A549 (cell line): ENCODE data around the gene MOB2. TPM values are rescaled to one million over a fixed set of nuclear protein-coding genes. Genes with fewer than 3 reads are reported as not detected.

Experiments
- ATAC-seq, 2 experiments: fragments of 200-7000 bp in 1 of 2; fragments of >200 bp in 1 of 2; cut with Nextera tagmentation in 1 of 2; cut with Tn5 transposase in 1 of 2; 3 replicates each; pipeline versions ENCODE4 v1.8.0 to v1.9.1; 2018 to 2020; ENCODE audit warnings: mild to moderate bottlenecking in 1 of 2, moderate library complexity in 1 of 2
- CTCF ChIA-PET: fragments of 300-600 bp; sonication (Branson Sonifier 250); formaldehyde crosslinking; extraction: SDS; loops from one replicate; lab custom pipeline; 2021; ENCODE audit warnings: antibody characterized with exemption, inconsistent platforms; lab: Yijun Ruan, JAX
- POLR2A ChIA-PET: fragments of 350-600 bp; formaldehyde crosslinking; extraction: SDS; loops from one replicate; lab custom pipeline; 2021; ENCODE audit warnings: antibody characterized with exemption, inconsistent platforms; lab: Yijun Ruan, JAX
- DNase-seq, 2 experiments: peaks; one replicate each; pipeline versions ENCODE4 v3.0.0 to v3.0.0-alpha.2; 2011 to 2016; ENCODE audit warnings: low read depth in 1 of 2, low spot score in 1 of 2
- FAIRE-seq: peaks from 2 replicates; lab custom pipeline; 2011; peaks lifted over from hg19 to GRCh38; lab: Jason Lieb, UNC
- H3K27ac ChIP-seq, 2 experiments: fragments of >200 bp; sonication (Bioruptor Twin); formaldehyde crosslinking; 3 replicates each; pipeline ENCODE4 v1.5.1; 2016 to 2017
- H3K4me1 ChIP-seq: fragments of >200 bp; sonication (Bioruptor Twin); formaldehyde crosslinking; 3 replicates; pipeline ENCODE4 v1.6.1; 2016
- H3K4me2 ChIP-seq: fragments of >200 bp; sonication (Bioruptor Twin); formaldehyde crosslinking; 3 replicates; pipeline ENCODE4 v1.6.1; 2016
- H3K4me3 ChIP-seq: fragments of >200 bp; sonication (Bioruptor Twin); formaldehyde crosslinking; 3 replicates; pipeline ENCODE4 v1.5.1; 2016
- H3K9me3 ChIP-seq: fragments of >200 bp; sonication (Bioruptor Twin); formaldehyde crosslinking; 3 replicates; pipeline ENCODE4 v1.6.1; 2016
- CBX2 ChIP-seq: fragments of 200-600 bp; sonication (generic); IDR thresholded peaks from 2 replicates; pipeline ENCODE4 v1.6.1; 2016; ENCODE audit warnings: low read depth, mild to moderate bottlenecking, borderline replicate concordance
- CBX8 ChIP-seq: fragments of 200-600 bp; sonication (generic); IDR thresholded peaks from 2 replicates; pipeline ENCODE4 v1.6.1; 2016
- CHD2 ChIP-seq: fragments of 150-350 bp; IDR thresholded peaks from 2 replicates; pipeline ENCODE4 v1.6.1; 2014; ENCODE audit warnings: low read length; ENCODE audit not compliant: partially characterized antibody
- EHMT2 ChIP-seq: fragments of 200-600 bp; sonication (generic); IDR thresholded peaks from 2 replicates; pipeline ENCODE4 v1.6.1; 2016; ENCODE audit warnings: antibody characterized with exemption, low read depth, mild to moderate bottlenecking, moderate library complexity
- EP300 ChIP-seq, 2 experiments: fragments of >200 bp; sonication (Bioruptor Twin); formaldehyde crosslinking; IDR thresholded peaks; 2 replicates in 1 of 2; 3 replicates in 1 of 2; pipeline ENCODE4 v1.6.1; 2016 to 2017
- FOXS1 ChIP-seq: fragments of 250-450 bp; sonication (Bioruptor Pico); IDR thresholded peaks from 2 replicates; pipeline ENCODE4 v1.5.0; 2020; ENCODE audit warnings: mild to moderate bottlenecking, moderate library complexity
- HDAC2 ChIP-seq: fragments of 200-600 bp; sonication (generic); IDR thresholded peaks from 2 replicates; pipeline ENCODE4 v1.6.1; 2016
- HOXA7 ChIP-seq: fragments of 250-450 bp; sonication (Bioruptor Pico); IDR thresholded peaks from 2 replicates; pipeline ENCODE4 v1.5.0; 2020; ENCODE audit warnings: mild to moderate bottlenecking, moderate library complexity
- HOXB5 ChIP-seq: fragments of 250-450 bp; sonication (Bioruptor Pico); IDR thresholded peaks from 2 replicates; pipeline ENCODE4 v1.5.0; 2020; ENCODE audit warnings: mild to moderate bottlenecking, moderate library complexity
- KDM1A ChIP-seq: fragments of 200-600 bp; sonication (generic); IDR thresholded peaks from 2 replicates; pipeline ENCODE4 v1.6.1; 2016; ENCODE audit warnings: low read depth, mild to moderate bottlenecking
- MAZ ChIP-seq: fragments of 150-350 bp; IDR thresholded peaks from 2 replicates; pipeline ENCODE4 v1.6.1; 2014; ENCODE audit warnings: antibody characterized with exemption, low read depth, low read length, borderline replicate concordance
- POLR2A ChIP-seq: IDR thresholded peaks from 2 replicates; pipeline ENCODE4 v1.6.1; 2012; ENCODE audit warnings: mild to moderate bottlenecking, low read length
- POLR2AphosphoS2 ChIP-seq: conservative IDR thresholded peaks from 2 replicates; pipeline ENCODE4 v1.6.1; 2012; ENCODE audit warnings: low read length, improper control_type of control experiment, inconsistent platforms
- RAD21 ChIP-seq, 2 experiments: fragments of >200 bp in 1 of 2; sonication (Bioruptor Twin) in 1 of 2; formaldehyde crosslinking in 1 of 2; IDR thresholded peaks in 1 of 2; conservative IDR thresholded peaks in 1 of 2; 2 replicates in 1 of 2; 3 replicates in 1 of 2; pipeline ENCODE4 v1.6.1; 2012 to 2018; ENCODE audit warnings: inconsistent platforms in 1 of 2
- RARB ChIP-seq: fragments of 250-450 bp; sonication (Bioruptor Pico); IDR thresholded peaks from 2 replicates; pipeline ENCODE4 v1.8.0; 2021; ENCODE audit warnings: mild to moderate bottlenecking, moderate library complexity
- RCOR1 ChIP-seq: fragments of 150-350 bp; IDR thresholded peaks from 2 replicates; pipeline ENCODE4 v1.6.1; 2014; ENCODE audit warnings: antibody characterized with exemption, low read length, low read depth
- RFX5 ChIP-seq: fragments of 450-650 bp; IDR thresholded peaks from 2 replicates; pipeline ENCODE4 v1.7.1; 2014; ENCODE audit warnings: antibody characterized with exemption, mild to moderate bottlenecking, moderate library complexity
- RNF2 ChIP-seq: fragments of 200-600 bp; sonication (generic); IDR thresholded peaks from 2 replicates; pipeline ENCODE4 v1.6.1; 2016; ENCODE audit warnings: low read depth, mild to moderate bottlenecking, antibody characterized with exemption, moderate library complexity, borderline replicate concordance
- SMC3 ChIP-seq: fragments of >200 bp; sonication (Bioruptor Twin); formaldehyde crosslinking; IDR thresholded peaks from 3 replicates; pipeline ENCODE4 v1.6.1; 2018; ENCODE audit warnings: inconsistent platforms
- ZC3H11A ChIP-seq: fragments of 450-650 bp; IDR thresholded peaks from 2 replicates; pipeline ENCODE4 v1.6.1; 2014; ENCODE audit warnings: antibody characterized with exemption, mild to moderate bottlenecking
- WGBS: methylation state at CpG from one replicate; pipeline ENCODE4 v1.1.6; 2017; ENCODE audit errors: missing lambda C conversion rate; 5-methylcytosine and 5-hydroxymethylcytosine counted together
- polyA plus RNA-seq, 4 experiments: library from polyadenylated mRNA; depleted of rRNA in 3 of 4; stranded (reverse); fragments of >200 nt; fragmentation: RNase III in 1 of 4; extraction: RNeasy Plus Mini Kit Qiagen cat#74134 plus additional on column Dnase treatment in 1 of 4; gene quantifications; 2 replicates in 3 of 4; 3 replicates in 1 of 4; pipeline ENCODE4 v1.2.3, GENCODE V29; 2011 to 2017
- TF ChIP-seq, protein P1 (sequence below): IDR thresholded peaks from 2 replicates; pipeline ENCODE4 v1.6.1; 2012
- TF ChIP-seq, protein P2 (sequence below): fragments of 250-450 bp; sonication (Bioruptor Pico); IDR thresholded peaks from 2 replicates; pipeline ENCODE4 v1.5.0; 2021; ENCODE audit warnings: mild to moderate bottlenecking, moderate library complexity, borderline replicate concordance
- TF ChIP-seq, protein P3 (sequence below): fragments of 200-600 bp; sonication (generic); IDR thresholded peaks from 2 replicates; pipeline ENCODE4 v1.6.1; 2016; ENCODE audit warnings: antibody characterized with exemption, mild to moderate bottlenecking, moderate library complexity

Gene MOB2
- polyA plus RNA-seq, 2 of the 4 experiments (the other 2 are of a cell fraction), result 25.4 to 38.2 TPM

DNA sequence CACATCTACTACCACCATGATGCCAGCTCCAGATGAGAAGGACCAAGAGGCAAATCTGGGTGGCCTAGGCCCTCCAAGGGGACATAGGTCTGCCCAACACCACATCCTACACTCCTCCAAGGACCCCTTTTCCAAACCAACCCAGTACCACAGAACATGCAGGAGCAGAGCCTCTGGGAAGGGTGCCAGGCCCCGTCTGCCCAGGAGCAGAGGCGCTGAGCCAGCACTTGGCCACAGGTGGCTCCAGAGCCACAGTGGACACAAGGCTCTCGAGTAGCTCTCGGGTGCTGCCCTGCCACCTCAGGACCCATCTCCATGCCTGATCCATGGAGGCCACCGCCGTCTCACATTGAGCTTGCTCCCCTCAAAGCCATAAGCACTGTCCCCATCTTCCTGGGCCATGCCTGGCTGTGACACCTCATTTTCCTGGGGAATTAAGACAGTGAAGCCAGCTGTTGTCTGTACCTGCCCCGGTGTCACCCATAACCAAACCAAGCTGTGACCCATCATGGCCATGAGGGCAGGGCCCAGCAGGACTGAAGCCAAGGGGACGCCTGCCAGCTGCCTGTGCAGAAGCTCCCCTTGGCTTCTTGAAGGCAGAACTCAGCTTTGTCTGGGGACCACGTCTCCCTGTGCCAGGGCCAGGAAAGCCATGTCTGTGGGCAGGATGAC, 7.4 kb downstream of the MOB2 start:
- Histone ChIP-seq H3K4me3 (no peak overlapping the region), H3K9me3 (no peaks in the 10 kb centered on the region), H3K4me1 (no peaks in the 10 kb centered on the region), H3K4me2 (no peak overlapping the region)
- no peak for TF ChIP-seq RCOR1
- TF ChIP-seq HOXA7, result no peak
- TF ChIP-seq, protein P1, sequence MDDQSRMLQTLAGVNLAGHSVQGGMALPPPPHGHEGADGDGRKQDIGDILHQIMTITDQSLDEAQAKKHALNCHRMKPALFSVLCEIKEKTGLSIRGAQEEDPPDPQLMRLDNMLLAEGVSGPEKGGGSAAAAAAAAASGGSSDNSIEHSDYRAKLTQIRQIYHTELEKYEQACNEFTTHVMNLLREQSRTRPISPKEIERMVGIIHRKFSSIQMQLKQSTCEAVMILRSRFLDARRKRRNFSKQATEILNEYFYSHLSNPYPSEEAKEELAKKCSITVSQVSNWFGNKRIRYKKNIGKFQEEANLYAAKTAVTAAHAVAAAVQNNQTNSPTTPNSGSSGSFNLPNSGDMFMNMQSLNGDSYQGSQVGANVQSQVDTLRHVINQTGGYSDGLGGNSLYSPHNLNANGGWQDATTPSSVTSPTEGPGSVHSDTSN, result no peak
- TF ChIP-seq CBX8, result no peak
- no peak for TF ChIP-seq POLR2AphosphoS2
- no peak for TF ChIP-seq MAZ
- TF ChIP-seq RAD21 (conservative IDR thresholded peaks at IDR 0.05 in 1 of 2, IDR thresholded peaks at IDR 0.05 in 1 of 2), result no peak
- TF ChIP-seq RNF2, result no peak
- TF ChIP-seq SMC3, result no peak
- no peak for TF ChIP-seq EP300 (IDR thresholded peaks at IDR 0.05)
- TF ChIP-seq, protein P2, sequence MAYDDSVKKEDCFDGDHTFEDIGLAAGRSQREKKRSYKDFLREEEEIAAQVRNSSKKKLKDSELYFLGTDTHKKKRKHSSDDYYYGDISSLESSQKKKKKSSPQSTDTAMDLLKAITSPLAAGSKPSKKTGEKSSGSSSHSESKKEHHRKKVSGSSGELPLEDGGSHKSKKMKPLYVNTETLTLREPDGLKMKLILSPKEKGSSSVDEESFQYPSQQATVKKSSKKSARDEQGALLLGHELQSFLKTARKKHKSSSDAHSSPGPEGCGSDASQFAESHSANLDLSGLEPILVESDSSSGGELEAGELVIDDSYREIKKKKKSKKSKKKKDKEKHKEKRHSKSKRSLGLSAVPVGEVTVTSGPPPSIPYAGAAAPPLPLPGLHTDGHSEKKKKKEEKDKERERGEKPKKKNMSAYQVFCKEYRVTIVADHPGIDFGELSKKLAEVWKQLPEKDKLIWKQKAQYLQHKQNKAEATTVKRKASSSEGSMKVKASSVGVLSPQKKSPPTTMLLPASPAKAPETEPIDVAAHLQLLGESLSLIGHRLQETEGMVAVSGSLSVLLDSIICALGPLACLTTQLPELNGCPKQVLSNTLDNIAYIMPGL (CRISPR knock-in tag), result no peak
- no peak for TF ChIP-seq FOXS1 (CRISPR knock-in tag)
- no peak for TF ChIP-seq ZC3H11A
- no peak for TF ChIP-seq CBX2
- TF ChIP-seq, protein P3, sequence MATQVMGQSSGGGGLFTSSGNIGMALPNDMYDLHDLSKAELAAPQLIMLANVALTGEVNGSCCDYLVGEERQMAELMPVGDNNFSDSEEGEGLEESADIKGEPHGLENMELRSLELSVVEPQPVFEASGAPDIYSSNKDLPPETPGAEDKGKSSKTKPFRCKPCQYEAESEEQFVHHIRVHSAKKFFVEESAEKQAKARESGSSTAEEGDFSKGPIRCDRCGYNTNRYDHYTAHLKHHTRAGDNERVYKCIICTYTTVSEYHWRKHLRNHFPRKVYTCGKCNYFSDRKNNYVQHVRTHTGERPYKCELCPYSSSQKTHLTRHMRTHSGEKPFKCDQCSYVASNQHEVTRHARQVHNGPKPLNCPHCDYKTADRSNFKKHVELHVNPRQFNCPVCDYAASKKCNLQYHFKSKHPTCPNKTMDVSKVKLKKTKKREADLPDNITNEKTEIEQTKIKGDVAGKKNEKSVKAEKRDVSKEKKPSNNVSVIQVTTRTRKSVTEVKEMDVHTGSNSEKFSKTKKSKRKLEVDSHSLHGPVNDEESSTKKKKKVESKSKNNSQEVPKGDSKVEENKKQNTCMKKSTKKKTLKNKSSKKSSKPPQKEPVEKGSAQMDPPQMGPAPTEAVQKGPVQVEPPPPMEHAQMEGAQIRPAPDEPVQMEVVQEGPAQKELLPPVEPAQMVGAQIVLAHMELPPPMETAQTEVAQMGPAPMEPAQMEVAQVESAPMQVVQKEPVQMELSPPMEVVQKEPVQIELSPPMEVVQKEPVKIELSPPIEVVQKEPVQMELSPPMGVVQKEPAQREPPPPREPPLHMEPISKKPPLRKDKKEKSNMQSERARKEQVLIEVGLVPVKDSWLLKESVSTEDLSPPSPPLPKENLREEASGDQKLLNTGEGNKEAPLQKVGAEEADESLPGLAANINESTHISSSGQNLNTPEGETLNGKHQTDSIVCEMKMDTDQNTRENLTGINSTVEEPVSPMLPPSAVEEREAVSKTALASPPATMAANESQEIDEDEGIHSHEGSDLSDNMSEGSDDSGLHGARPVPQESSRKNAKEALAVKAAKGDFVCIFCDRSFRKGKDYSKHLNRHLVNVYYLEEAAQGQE, result no peak
- no peak for TF ChIP-seq KDM1A
- TF ChIP-seq, all 56 proteins: peak for 0
- WGBS, result 88% methylated on average over 5 of the region's 9 CpGs
- H3K27ac ChIP-seq, result no peak overlapping the region
- POLR2A ChIA-PET, result no interaction called here
- CTCF ChIA-PET, result interaction anchor here (0.9 to 1.3 kb wide), 2 partner anchors 36 to 68 kb away, joined by 3 to 6 read pairs; no protein-coding TSS in a partner anchor
- ATAC-seq (no peak), DNase-seq (no peak), FAIRE-seq (no peak)

DNA sequence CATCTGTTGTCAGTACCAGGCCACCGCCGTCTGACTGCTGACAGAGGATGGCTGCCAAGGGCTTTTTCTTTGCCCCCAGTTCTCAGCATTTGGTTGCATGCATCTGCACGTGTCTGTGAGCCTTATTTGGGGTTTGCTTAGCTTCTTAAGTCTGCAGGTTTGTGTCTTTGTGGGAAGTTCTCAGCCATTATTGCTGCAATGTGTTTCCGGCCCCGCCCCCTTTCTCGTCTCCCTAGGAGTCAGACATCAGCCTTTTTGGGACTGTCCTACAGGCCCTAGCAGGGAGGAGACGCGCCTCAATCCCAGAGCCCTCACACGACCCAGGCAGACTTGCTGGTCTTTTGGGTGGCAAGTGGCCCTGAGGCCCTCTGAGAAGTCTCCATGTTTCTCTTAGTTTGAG, 8.0 kb downstream of the MOB2 start:
- Histone ChIP-seq H3K9me3 (no peaks in the 10 kb centered on the region), H3K4me1 (no peaks in the 10 kb centered on the region), H3K27ac (no peak overlapping the region), H3K4me2 (no peak overlapping the region)
- CTCF ChIA-PET, result interaction anchor here (1.6 kb wide), 1 partner anchor 37 kb away, joined by 5 read pairs; no protein-coding TSS in a partner anchor
- POLR2A ChIA-PET, result no interaction called here
- ATAC-seq, result no peak
- WGBS, result 75% methylated on average over 9 of the region's 9 CpGs
- DNase-seq, result no peak
- TF ChIP-seq HOXA7 (no peak), HOXB5 (no peak), MAZ (no peak), CHD2 (no peak), HDAC2 (no peak), FOXS1 (CRISPR knock-in tag) (no peak), RARB (CRISPR knock-in tag) (no peak), EHMT2 (no peak), POLR2A (no peak), RFX5 (no peak)
- TF ChIP-seq, all 56 proteins: peak for 0
- no peak for FAIRE-seq
- no peak overlapping the region for H3K4me3 ChIP-seq
